Glomerular visceral epithelial cell (primary cell): Measurements from ENCODE around the gene TXNIP.
A peak's percentile ranks its signal among the peaks of the same experiment; 100 is the strongest.
"Not testable (repeated sequence)": the region's sequence is repeated elsewhere in the genome, so short reads cannot be mapped to it uniquely, and the experiment has no call there.

Source experiments
- DNase-seq: peaks from one replicate; pipeline ENCODE4 v3.0.0-alpha.2; 2016; ENCODE audit errors: extremely low spot score

The TXNIP gene, protein sequence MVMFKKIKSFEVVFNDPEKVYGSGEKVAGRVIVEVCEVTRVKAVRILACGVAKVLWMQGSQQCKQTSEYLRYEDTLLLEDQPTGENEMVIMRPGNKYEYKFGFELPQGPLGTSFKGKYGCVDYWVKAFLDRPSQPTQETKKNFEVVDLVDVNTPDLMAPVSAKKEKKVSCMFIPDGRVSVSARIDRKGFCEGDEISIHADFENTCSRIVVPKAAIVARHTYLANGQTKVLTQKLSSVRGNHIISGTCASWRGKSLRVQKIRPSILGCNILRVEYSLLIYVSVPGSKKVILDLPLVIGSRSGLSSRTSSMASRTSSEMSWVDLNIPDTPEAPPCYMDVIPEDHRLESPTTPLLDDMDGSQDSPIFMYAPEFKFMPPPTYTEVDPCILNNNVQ

DNA sequence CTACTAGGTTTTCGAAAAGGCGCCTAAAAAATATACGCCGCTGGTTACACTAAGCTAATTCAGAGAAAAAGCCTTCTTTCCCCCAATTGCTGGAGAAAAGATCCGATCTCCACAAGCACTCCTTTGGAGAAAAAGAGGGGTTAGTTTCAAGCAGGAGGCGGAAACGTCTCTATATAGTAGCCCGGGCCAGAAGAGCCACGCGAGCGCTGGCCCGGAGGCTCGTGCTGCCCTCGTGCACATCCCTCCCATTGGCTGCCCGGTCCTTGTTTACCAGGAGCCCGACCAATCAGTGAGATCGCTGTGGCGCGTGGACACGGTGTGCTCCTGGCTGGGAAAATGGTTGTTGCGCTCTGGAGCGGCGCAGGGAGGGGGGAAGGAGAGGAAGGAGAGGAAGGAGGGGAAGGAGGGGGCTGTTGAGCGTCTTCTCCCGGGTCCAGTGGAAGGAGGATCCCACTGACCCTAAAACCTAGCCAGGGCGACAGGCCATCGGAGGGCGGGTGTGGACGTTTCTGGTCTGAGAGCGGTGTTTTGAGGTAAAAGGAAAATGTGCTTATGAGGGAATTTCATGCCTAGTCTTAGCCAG lies at the start of gene TXNIP:
TSS of gene TXNIP (minus strand) at position 147 of the 583 bp plus-strand sequence. CDS start 313 bp downstream, outside the sequence.
- peak; percentile 97 for DNase-seq

DNA sequence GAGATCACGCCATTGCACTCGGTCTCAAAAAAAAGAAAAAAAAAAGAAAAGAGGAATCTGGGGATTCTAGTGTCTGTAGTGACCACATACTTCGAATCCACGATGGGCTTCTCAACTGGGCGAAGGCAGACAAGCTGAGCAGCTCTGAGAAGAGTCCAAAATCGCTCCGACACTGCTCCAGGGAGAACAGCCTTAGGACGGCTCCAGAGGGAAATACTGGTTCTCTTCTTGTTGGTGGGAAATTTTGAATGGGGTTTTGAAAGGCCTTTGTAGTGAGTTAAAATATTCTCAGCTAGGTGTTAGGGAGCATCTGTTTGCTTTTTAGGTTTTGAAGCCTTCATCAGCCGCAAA lies 43.4 kb upstream of the TXNIP start:
- no peak for DNase-seq

DNA sequence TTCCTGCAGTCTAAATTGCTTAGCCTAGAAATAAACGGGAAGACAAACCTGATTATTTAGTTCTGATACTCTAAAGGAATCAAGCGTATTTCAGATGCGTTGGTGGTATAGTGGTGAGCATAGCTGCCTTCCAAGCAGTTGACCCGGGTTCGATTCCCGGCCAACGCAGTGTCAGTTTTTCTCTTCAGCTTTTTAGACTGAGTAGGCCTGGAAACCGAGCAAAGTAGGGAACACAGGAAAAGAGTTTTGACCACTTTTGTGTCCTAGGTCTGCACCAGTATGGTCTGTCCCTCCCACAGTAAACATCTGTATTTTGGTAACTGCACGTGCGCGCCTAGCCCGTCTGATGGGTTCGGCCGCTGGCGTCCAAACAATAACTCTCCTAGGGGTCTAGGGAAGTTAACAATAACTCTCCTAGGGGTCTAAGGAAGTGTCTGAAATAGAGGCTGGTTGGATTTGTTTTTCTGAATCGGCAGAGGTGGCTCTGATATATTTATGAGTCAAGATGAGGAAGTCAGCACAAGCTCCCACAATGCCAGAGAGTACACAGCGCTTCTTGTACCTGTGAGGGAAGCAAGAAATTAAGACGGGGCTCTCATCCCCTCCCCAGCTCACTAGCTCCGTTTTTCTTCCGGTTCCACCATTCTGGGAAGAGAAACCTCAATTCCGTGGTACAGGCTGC lies 40.7 kb upstream of the TXNIP start:
- DNase-seq = peak; percentile 92

DNA sequence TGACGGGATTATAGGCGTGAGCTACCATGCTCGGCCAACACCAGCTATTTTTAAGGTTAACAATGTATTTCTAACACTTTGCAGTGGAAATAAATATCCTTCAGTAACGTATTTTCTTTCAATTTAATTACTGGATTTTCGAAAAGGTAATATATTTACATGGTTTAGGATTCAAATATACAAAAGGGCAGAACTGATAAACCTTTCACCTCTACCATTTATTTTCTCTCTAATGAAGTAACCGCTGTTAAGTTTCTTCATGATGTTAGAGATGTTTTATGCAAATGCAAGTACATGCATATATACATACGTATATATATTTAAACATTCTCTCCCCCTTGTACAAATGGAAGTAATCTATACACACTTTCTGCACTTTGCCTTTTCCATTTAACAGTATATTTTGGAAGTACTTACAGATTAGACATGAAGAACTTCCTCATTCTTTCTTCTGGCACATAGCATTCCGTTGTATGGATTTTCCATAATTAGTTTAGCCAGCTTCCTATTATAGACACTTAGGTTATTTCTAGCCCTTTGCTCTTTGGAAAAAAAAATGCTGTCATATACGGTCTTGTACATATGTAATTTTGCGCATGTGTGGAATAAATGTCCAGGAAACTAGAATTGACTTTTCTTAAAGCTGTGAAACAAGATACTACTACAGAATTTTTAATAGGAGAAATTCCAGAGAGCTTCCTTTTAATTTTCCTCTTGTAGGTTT lies 40.0 kb upstream of the TXNIP start:
- no peak for DNase-seq

DNA sequence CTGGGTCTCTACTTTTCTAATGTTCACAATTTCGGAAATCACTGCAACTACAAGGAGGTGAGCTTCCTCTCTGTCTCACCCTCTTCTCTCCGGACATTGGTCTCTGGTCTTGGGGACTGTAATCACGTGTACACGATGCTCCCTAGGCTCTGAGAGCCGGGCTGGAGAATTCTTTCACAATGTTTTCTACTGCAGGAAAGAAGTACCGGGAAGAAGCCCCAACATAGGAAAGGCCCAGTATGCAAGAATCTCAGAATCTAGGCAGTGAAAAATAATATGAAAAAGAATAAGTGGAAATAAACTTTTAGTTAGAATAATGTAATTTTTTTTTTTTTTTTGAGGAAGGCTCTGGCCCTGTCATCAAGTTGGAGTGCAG lies 38.7 kb upstream of the TXNIP start:
- no peak for DNase-seq

DNA sequence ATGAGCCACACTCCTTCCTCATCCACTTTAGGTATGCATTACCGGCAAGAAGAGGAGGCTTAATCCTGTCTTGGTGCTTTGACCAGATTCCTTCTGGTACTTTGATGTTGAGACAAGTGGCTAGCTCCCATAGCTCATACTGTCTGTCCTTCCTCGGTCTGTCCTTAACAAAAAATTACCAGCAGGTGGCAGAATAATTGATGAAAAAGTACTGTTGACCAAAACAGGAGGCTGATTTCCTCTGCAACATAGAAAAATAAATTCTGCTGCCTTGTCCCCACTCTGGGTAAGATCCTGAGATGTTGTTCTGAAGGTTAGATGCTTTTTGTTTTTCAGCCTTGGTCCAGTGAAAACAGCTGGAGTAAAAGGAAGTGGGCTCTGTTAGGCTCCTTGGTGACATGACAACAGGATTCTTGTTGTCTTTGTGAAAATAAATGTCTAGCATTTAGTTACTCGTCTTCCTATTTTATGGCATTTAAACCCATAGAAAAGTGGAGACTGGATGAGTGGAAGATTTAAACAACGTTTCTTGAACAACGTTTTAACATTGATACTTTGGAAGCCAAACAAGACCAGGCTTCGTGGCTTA lies 36.3 kb upstream of the TXNIP start:
- DNase-seq = peak; percentile 60

DNA sequence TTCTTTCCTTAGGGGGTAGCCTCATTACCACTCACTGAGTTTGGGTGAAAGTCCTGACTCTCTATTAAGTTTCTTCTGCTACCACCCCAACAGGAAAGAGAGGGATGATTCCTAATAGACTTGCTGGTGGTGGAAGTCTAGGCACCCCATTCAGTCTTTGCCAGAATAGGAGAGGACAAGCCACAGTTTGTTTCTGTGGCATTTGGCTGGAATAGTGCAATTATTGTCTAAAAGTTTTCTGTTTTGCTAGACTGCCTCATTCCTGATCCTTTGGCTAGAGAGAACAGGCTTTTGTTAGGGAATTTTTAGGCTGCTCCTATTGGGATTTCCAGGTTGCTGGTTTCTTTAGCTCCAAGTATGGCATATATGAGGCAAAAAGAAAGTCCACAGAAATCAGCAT lies 35.1 kb upstream of the TXNIP start:
- no peak for DNase-seq

DNA sequence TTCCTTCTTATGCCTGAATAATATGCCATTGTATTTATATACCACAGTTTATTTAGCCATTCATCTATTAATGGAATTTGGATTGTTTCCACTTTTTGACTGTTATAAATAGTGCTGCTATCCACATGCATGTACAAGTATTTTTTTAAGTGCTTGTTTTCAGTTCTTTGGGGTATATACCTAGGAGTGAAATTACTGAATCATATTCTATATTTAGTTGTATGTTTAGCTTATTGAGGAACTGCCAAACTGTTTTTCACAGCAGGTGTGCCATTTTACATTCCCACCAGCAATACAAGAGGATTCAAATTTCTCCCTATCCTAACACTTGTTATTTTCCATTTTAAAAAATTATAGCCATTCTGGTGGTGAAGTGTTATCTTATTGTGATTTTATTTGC lies 32.7 kb upstream of the TXNIP start:
- no peak for DNase-seq

DNA sequence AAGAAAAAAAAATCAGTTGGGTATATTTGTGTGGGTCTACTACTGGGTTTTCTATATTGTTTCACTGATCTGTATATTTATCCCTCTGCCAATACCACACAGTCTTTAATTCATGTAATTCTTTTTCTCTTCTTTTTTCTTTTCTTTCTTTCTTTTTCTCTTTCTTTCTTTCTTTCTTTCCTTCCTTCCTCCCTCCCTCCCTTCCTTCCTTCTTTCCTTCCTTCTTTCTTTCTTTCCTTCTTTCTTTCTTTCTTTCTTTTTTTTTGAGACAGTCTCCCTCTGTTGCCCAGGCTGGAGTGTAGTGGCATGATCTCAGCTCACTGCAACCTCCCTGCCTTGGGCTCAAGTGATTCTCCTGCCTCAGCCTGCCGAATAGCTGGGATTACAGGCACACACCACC lies 30.3 kb upstream of the TXNIP start:
- not testable (repeated sequence) for DNase-seq

DNA sequence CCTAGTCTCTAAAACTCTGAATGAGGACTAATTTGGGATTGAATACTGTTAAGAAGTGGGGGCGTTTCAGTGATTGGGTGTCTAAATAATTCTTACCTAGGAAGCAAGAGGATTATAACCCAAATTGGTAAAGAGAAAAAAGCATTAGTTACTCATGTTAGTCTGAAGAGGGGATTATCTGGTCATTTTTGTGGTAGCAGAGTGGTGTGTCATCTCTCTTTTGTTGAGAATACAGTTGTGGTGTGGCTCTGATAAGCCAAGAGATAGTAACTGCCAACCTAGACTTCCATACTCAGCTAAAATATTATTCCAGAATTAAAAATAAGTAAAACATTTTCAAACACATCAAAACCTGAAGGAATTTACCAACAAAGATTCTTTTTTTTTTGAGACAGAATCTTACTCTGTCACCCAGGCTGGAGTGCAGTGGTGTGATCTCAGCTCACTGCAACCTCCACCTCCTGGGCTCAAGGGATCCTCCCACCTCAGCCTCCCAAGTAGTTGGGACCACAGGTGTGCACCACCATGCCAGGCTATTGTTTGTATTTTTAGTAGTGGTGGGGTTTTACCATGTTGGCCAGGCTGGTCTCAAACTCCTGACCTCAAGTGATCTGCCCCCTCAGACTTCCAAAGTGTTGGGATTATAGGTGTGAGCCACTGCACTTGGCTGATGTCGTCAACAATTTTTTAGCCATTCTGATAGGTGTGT lies 29.6 kb upstream of the TXNIP start:
- DNase-seq = not testable (repeated sequence)

DNA sequence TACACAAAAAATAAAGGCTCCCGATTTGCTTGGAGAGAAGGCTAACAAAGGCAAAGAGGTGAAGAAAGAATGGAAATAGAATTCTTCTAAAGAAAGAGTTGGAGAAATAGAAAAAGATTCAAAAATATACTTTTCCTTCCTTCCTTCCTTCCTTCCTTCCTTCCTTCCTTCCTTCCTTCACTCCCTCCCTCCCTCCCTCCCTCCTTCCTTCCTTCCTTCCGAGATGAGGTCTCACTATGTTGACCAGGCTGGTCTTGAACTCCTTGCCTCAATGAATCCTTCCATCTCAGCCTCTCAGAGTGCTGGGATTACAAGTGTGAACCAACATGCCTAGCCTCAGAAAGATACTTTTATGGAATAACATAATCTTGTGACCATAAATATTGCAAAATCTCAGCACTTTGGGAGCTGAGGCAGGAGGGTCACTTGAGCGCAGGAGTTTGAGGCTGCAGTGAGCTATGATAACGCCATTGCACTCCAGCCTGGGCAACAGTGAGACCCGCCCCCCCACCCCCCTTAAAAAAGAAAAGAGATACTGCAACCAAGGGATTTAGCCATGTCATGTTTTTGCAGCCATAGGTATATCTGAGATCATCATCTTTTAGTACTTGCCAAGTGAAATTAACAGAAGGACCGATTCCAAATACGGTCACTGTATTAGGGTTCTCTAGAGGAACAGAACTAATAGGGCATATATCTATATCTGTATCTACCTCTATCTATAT lies 26.2 kb upstream of the TXNIP start:
- no peak for DNase-seq

DNA sequence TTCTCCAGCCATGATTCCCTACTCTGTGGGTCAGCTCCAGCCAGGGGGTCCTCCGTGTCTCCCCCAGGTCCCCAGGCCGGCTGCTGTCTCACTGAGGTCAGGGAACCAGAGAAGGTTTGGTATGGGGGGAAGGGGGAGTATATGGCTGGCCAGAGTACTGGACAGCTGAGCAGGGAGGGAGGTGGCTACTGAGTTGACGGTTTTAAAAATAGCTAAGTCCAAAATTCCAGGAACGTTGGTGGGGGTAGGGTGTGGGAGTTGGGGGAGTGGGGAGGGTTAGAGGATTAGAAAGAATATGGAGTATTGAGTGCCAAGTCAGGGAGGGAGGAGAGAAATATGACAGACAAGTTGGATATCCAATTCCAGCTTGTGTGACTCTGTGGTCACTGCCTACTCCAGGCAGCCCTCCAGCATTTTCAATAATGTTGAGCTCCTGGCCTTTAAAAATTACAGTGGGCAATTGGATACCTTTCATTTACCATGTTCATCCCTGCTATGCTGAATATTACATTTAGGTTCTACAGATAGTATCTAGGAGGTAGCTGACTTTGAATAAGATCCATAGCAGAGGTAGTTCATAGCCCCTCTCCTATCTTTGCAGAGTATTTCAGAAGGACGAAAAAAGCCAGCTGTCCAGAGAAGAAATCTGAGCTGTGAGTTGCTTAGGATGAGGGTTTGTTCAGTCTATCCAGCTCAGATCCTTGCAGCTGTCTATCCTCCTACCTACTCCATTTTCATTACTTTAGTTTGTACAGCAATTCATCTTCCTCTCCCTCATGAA lies 25.4 kb upstream of the TXNIP start, which contains the start of gene HJV:
TSS of gene HJV (minus strand) at position 114 of the 781 bp plus-strand sequence. CDS start 1,504 bp downstream, outside the sequence.
- DNase-seq = no peak

DNA sequence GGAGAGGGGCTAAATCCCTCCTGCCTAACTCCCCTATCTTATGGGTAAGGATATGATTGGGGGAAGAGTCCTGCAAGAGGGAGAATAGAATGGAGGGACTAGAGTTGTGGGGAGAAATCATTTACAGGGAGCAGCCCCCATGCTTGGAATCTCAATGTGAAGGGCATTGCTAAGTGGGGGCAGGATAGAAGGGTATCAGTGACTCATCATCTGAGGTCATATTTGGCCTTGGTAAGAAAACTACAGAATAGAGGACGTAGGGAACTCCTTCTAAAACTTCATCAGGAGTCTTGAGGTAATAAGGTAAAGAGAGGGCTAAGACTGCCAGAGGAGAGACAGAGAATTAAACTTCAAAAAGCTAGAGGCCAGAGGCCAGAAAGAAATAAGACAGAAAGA lies 24.7 kb upstream of the TXNIP start:
- no peak for DNase-seq

DNA sequence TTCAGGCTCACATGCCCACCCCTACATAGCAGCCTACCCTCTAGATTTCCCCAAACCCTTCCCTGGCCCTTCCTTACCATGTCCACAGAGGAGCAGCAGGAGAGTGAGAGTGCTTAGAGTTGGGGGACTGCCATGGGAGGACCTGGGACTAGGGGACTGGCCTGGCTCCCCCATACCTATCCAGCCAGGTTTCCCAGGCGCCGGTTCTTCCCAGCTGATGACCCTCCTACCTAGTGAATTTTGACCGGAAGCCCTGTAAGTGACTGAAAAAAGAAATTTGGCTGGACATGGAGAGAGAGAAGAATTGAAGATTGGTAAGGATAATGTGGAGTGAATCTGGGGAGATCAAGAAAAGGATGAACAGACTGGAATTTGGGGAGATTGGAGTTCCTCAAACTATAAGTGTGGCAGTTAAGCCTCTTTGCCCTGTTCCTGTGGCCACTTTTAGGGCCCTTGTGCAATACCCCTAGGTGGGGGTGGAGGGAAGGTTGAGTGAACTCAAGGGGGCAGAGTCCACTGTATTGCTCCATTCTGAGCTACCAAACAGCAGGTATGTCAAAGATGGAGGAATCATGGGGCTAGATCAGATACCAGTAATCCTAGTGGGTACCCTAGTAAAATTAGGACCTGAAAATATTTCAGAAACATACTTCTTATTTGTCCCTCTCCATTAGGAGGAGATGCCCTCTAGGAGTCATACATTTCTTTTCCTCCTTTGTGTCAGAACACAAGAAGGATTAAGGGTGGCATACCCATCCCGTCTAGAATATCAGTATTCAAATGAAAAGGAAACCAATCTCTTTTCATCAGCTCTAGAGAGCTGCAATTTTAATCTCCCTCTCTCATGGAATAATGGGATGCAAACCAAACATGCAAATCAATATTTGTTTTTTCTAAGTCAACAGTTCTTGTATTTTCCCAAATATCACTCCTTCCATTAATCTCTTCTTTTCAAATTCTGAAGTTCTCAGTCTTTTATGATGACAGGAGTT lies 24.0 kb upstream of the TXNIP start:
- no peak for DNase-seq

DNA sequence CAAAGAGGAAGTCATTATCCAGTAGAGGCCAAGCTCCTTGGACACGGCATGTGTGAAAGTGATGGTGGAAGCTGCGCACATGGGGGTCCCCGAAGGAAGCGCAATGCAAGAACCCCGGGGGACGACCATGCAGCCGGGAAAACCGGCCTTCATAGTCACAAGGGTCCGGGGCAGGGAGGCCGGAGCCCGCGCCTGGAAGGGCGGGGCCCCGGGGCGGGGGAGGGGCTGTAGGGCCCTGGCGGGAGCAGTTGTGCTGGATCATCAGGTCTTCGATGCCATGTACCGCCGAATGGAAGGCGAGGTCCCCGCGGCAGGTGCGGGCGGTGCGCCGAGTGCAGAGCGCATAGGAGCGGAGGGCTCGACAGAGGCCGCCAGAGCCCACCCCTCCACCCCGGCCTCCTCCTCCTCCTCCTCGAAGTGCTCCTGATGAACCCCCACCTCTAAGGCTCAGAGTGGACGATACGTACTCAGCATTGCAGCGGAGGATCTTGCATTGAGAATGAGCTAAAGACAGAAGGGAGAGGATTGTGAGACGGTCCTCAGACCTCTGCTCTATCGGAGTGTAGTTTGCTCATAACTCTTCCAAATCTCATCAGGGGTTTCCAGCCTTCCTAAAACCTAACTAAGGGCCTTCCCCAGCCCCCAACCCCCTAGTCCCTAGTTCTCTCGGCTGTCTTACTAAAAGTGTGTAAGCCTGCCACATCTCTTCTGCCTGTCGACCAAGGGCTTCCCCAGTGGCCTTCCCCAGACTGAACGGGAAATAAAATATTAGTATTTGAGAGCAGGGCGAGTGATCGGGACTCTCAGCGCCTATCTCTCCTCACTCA lies 23.1 kb upstream of the TXNIP start:
- DNase-seq = no peak

DNA sequence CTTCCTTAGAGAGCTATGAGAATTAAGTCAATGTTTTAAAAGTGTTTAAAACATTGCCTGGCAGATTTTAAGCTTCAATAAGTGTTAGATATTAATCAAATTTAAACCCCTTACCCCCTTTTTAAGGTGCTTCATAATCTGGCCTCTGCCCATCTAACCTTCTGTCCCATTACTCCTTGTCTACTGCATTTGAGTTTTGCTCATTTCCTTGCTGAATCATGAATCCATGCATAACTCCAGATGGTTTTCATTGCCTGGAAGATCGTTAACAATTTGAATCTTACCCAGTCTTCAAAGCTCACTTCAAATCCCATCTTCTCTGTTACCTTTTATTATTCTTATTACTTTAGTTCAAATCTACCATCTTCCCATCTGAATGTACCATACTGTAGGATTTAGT lies 20.5 kb upstream of the TXNIP start:
- DNase-seq = no peak

DNA sequence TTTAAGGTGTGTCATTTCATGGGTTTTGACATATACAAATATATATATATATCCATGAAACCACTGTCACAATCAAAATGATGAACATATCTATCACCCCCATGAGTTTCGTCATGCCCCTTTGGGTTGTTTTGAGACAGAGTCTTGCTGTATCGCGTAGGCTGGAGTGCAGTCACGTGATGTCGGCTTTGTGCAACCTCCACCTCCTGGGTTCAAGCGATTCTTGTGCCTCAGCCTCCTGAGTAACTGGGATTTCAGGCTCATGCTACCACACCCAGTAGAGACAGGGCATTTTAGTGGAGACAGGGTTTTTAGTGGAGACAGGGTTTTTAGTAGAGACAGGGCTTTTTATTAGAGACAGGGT lies 17.2 kb upstream of the TXNIP start:
- DNase-seq = no peak
